ENCODE measurements around the gene RNU1-3. TPM values are rescaled to one million over a fixed set of nuclear protein-coding genes. Genes with fewer than 3 reads are reported as not detected.

RNU1-3 gene
- total and polyA plus RNA-seq, 2 of the 13 experiments (the other 11 are each of a cell fraction or from before 2014, with no cell fraction given): under 0.01 to 11,018 TPM

GRCh38 chr1:16645271-16646060, 21.3 kb downstream of the RNU1-3 start (continued):
- TF ChIP-seq NFAT5 (CRISPR knock-in tag; IDR thresholded peaks at IDR 0.05): peak; percentile 95
- TF ChIP-seq KLF11 (CRISPR knock-in tag; IDR thresholded peaks at IDR 0.05): peak; percentile 96; the same call in 1 of the 2 replicates
- TF ChIP-seq HDAC1 (CRISPR knock-in tag; IDR thresholded peaks at IDR 0.05): peak; percentile 93
- peak; percentile 86 for TF ChIP-seq MED8 (CRISPR knock-in tag; IDR thresholded peaks at IDR 0.05; ENCODE audit: insufficient replicate concordance)
- TF ChIP-seq HIVEP1 (CRISPR knock-in tag; IDR thresholded peaks at IDR 0.05): peak; percentile 69; the same call in 1 of the 2 replicates
- TF ChIP-seq, protein P1, sequence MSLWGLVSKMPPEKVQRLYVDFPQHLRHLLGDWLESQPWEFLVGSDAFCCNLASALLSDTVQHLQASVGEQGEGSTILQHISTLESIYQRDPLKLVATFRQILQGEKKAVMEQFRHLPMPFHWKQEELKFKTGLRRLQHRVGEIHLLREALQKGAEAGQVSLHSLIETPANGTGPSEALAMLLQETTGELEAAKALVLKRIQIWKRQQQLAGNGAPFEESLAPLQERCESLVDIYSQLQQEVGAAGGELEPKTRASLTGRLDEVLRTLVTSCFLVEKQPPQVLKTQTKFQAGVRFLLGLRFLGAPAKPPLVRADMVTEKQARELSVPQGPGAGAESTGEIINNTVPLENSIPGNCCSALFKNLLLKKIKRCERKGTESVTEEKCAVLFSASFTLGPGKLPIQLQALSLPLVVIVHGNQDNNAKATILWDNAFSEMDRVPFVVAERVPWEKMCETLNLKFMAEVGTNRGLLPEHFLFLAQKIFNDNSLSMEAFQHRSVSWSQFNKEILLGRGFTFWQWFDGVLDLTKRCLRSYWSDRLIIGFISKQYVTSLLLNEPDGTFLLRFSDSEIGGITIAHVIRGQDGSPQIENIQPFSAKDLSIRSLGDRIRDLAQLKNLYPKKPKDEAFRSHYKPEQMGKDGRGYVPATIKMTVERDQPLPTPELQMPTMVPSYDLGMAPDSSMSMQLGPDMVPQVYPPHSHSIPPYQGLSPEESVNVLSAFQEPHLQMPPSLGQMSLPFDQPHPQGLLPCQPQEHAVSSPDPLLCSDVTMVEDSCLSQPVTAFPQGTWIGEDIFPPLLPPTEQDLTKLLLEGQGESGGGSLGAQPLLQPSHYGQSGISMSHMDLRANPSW (CRISPR knock-in tag; IDR thresholded peaks at IDR 0.05; ENCODE audit: borderline replicate concordance): peak; percentile 88; the same call in 1 of the 2 replicates
- peak; percentile 90 for TF ChIP-seq ZC3H4 (CRISPR knock-in tag; IDR thresholded peaks at IDR 0.05; ENCODE audit: borderline replicate concordance)
- peak; percentile 81 for TF ChIP-seq TFDP2 (CRISPR knock-in tag; IDR thresholded peaks at IDR 0.05)
- TF ChIP-seq KDM6A (CRISPR knock-in tag; IDR thresholded peaks at IDR 0.05; ENCODE audit: low read depth): peak; percentile 98
- TF ChIP-seq, protein P2, sequence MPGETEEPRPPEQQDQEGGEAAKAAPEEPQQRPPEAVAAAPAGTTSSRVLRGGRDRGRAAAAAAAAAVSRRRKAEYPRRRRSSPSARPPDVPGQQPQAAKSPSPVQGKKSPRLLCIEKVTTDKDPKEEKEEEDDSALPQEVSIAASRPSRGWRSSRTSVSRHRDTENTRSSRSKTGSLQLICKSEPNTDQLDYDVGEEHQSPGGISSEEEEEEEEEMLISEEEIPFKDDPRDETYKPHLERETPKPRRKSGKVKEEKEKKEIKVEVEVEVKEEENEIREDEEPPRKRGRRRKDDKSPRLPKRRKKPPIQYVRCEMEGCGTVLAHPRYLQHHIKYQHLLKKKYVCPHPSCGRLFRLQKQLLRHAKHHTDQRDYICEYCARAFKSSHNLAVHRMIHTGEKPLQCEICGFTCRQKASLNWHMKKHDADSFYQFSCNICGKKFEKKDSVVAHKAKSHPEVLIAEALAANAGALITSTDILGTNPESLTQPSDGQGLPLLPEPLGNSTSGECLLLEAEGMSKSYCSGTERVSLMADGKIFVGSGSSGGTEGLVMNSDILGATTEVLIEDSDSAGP (CRISPR knock-in tag; IDR thresholded peaks at IDR 0.05; ENCODE audit: borderline replicate concordance): peak; percentile 88
- peak; percentile 87; the same call in 1 of the 2 replicates for TF ChIP-seq ZNF280D (CRISPR knock-in tag; IDR thresholded peaks at IDR 0.05)
- TF ChIP-seq ZBTB8A (CRISPR knock-in tag; IDR thresholded peaks at IDR 0.05; ENCODE audit: borderline replicate concordance, low read depth): peak; percentile 60; the same call in 1 of the 2 replicates

All from HepG2 (cell line).